Stimulated activated CD4-positive, alpha-beta T cell treated with anti-CD3 and anti-CD28 coated beads, TNF-alpha, amount 100 ng/mL, for 4 hours (primary cell): Measurements from ENCODE around the gene MCF2L2.
"Not testable (repeated sequence)": the region's sequence is repeated elsewhere in the genome, so short reads cannot be mapped to it uniquely, and the experiment has no call there.

Experiments
- DNase-seq, 3 experiments: peaks; one replicate each; pipeline ENCODE4 v3.0.0-alpha.2; 2020; ENCODE audit warnings: low read depth in 3 of 3

MCF2L2 gene

DNA sequence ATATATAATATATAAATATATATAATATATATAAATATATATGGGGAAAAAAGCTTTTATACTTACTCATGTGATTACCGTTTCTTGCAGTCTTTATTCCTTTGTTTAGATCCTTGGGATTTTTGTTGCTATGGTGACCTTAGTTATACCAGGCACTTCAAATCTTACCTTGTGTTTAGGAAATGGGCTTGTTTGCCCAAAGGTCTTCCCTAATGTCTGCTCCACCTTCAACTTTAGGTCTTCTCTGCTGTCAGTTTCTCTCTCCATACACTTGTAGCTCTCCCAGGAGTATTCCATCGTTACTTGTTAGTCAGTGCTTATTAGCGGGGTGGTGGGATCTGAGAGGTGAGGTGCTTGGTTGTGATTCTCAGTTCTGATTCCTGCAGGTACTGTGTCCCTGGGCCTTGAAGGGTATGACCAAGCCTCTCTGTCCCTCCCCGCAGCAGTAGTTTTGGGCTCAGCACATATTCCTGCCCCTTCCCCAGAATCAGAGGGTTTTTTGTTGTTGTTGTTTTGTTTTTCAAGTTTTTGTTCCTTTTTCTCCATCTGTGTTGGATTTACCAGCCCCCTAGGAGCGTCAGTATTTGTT lies 256.3 kb downstream of the MCF2L2 start:
- DNase-seq: no peak

- DNase-seq: not testable (repeated sequence)
Observed at GRCh38 chr3:183167975-183168374, 260.4 kb downstream of the MCF2L2 start.

DNA sequence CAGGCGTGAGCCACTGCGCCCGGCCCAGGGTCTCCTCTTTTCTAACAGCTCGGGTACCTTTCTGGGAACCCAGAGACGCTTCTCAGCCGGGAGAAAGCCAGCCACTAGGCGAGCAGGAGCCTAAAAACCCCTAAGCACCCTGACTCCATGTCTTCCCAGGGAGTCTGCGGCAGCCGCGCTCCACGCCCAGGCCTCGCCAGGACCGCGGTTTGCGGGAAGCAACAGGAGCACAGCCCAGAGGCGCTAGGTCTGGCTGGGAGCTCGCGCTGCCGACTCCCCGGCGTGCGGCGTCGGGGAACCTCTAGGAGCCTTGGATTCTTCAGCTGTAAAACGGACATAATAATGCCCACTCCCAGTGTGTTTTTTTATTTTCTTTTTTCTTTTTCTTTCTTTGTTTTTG lies 264.9 kb downstream of the MCF2L2 start:
- no peak for DNase-seq

GRCh38 chr3:183161552-183162336 lies 266.7 kb downstream of the MCF2L2 start:
- DNase-seq: no peak

- DNase-seq: no peak
Observed at GRCh38 chr3:183160616-183161015, 267.8 kb downstream of the MCF2L2 start.

- DNase-seq: no peak
Observed at GRCh38 chr3:183159333-183159732, 269.1 kb downstream of the MCF2L2 start.

DNA sequence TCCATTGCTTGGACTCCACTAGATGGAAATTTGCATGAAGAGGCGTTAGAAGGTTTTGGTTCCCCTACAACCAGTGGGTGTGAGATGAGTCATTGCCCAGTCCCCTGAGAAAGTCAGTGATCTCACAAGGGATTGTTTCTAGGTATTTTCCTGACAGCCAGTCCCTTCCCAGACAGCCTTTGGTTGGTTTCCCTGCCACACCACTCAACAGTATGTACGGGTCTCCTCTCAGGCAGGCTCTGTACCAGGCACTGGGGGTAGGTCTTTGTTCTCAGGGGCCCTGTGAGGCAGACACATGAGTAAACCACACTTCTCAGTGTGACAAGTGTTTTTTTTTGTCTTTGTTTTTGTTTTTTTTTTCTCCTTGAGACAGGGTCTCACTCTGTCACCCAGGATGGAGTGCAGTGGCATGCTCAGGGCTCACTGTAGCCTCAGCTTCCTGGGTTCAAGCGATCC lies 269.8 kb downstream of the MCF2L2 start:
- peak in 2 of 3 experiments; percentile 17 to 20 for DNase-seq

- DNase-seq: no peak
Observed at GRCh38 chr3:183158113-183158512, 270.3 kb downstream of the MCF2L2 start.

DNA sequence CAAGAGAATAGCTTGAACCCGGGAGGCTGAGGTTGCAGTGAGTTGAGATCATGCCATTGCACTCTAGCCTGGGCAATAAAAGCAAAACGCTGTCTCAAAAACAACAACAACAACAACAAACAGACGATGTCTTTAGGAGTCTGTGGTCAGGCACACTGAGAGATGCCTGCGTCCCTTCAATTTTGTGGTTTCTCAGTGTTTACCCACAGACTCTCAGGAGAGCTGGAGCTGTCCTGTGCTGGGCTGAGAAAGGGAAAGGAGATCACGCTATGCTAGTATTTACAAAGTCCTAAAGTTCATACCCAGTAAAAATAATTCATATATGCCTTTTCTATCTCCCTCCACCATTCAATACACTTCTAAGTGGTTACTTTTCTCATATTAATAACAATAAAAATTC lies 272.2 kb downstream of the MCF2L2 start:
- no peak for DNase-seq

- DNase-seq: no peak
Observed at GRCh38 chr3:183155499-183155898, 272.9 kb downstream of the MCF2L2 start.

DNA sequence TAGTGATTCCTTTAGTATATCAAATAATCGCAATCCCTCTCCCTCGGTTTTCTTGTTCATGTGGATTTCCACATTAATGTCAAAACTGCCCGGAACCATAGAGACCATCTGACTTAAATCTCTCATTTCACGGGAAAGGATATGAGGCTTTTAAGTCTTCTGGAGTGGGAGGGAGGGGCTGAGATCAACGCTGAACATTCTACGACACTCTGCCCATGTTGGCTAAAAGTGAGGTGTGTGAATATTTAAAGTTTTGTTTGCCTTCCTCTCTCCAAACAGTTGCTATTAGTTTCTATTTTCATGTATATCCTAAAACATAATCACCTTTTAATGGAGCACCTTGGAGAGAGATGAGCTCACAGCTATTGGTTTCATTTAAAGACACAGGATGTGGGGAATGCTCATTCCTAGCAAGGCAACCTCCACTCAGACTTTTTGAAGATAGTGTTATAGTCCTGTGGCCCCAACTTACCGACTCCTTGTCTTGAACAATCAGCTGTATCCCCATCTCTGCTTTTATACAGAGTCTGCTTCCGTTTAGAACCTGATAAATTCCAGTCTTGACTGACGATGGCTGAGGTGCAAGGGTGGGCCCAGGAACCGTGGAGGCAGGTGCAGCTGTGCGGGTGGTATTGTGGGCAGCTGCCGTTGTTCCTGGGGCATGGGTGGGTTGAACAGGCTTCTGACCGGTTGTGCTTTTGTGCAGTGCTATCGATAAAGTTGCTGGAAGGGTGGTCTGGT lies 275.0 kb downstream of the MCF2L2 start:
- DNase-seq: no peak

DNA sequence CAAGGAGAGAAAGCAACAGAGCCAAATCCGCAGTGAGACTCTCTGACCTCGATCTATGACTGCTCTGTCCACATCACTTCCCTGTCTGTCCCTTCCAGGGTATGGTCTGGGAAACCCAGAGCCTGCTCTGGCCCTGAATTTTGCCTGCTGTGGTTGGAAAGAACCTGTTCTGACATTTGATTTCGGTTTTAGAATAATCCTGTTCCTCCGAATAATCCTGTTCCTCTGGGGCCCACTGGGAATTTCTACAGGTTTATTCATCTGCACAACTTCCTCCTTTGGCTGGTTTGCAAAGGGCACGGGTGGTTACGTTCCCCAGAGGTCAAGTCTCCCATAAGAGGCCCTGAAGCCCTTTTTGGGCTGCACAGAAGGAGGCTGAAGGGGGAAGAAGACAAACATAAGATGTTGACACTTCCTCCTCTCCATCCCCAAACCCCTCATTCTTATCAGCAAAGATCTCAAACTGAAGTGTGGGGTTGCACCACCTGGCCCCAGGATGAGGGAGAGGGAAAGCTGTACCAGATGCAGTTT lies 276.5 kb downstream of the MCF2L2 start:
- DNase-seq: no peak

GRCh38 chr3:183151086-183151485 lies 277.3 kb downstream of the MCF2L2 start:
- no peak for DNase-seq

GRCh38 chr3:183149915-183150750 lies 278.3 kb downstream of the MCF2L2 start:
- DNase-seq: no peak

DNA sequence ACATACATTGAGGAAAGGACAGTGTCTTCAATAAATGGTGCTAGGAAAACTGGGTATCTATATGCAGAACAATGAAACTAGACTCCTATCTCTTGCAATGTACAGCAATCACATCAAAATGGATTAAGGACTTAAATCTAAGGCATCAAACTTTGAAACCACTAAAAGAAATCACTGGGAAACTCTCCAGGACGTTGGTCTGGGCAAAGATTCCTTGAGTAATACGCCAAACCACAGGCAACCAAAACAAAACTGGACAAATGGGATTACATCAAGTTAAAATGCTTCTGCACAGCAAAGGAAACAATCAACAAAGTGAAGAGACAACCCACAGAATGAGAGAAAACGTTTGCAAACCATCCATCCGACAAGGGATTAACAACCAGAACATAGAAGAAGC lies 280.4 kb downstream of the MCF2L2 start:
- no peak for DNase-seq

GRCh38 chr3:183144363-183144762 lies 284.1 kb downstream of the MCF2L2 start:
- DNase-seq: no peak

- no peak for DNase-seq
Observed at GRCh38 chr3:183142199-183142598, 286.2 kb downstream of the MCF2L2 start.

DNA sequence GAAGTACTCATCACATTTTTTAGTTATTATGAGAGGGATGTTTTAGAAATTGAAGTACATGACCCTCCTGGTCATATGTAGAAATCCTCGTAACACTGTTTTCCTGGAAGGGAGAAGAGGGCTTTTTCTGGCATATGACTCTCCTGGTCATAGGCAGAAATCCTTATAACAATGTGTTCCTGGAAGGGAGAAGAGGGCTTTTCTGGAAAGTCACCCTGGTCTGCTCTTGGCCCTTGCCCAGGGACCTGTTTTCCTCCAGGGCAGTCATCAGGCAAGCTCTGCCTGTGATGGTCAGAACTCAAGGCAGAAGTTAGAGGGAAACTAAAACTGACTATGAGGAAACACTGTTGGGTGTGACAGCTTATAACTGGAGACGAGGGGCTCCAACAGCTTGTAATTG lies 293.6 kb downstream of the MCF2L2 start:
- DNase-seq: no peak

GRCh38 chr3:183132409-183132808 lies 296.0 kb downstream of the MCF2L2 start:
- no peak for DNase-seq

DNA sequence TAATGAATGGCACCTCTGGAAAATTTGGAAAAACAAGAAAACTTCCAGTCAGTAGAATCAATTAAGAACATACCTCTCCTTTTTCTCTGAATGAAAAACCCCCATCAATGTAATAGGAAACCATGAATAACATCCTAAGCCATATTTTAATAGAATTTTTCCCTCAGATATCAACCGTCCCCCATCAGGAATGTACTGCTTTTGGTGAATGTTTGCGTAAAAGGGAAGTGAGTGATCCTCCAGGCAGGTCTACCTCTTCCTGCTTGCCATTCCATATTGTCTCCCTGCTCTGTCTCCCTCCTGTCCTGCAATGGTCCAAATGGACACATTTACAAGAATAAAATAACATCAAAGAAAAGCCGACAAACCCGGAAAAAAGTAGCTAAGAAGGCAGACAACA lies 296.7 kb downstream of the MCF2L2 start:
- no peak for DNase-seq

GRCh38 chr3:183131186-183131725 lies 297.2 kb downstream of the MCF2L2 start:
- DNase-seq: no peak
